NT2/D1 (cell line): ENCODE results near the gene SLC12A1.

Experiments used
- DNase-seq: peaks from one replicate; pipeline ENCODE4 v3.0.0-alpha.2; 2011; ENCODE audit warnings: low read depth, low spot score
- H3K27me3 ChIP-seq: 2 replicates; pipeline ENCODE4 v1.6.0; 2011; ENCODE audit warnings: mild to moderate bottlenecking; ENCODE audit not compliant: insufficient read length, insufficient read depth
- H3K36me3 ChIP-seq: 2 replicates; pipeline ENCODE4 v1.6.1; 2011; ENCODE audit warnings: mild to moderate bottlenecking, low read length, mixed read lengths; ENCODE audit not compliant: insufficient read depth, insufficient read length
- H3K4me1 ChIP-seq: 2 replicates; pipeline ENCODE4 v1.5.1; 2011; ENCODE audit not compliant: insufficient read depth, insufficient read length
- H3K4me3 ChIP-seq: 2 replicates; pipeline ENCODE4 v1.5.1; 2011; ENCODE audit warnings: low read depth; ENCODE audit not compliant: insufficient read length
- H3K9ac ChIP-seq: 2 replicates; pipeline ENCODE4 v1.6.0; 2011; ENCODE audit warnings: low read depth; ENCODE audit not compliant: insufficient read length
- H3K9me3 ChIP-seq: 2 replicates; pipeline ENCODE4 v1.5.1; 2011; ENCODE audit warnings: mild to moderate bottlenecking, low read length; ENCODE audit not compliant: insufficient read depth
- SUZ12 ChIP-seq: IDR thresholded peaks from 2 replicates; pipeline ENCODE4 v1.6.1; 2011; ENCODE audit not compliant: insufficient read length, insufficient read depth; ENCODE audit errors: extremely low read depth

Gene SLC12A1

GRCh38 chr15:48352474-48353072 lies 146.5 kb downstream of the SLC12A1 start:
- H3K4me3 ChIP-seq: no peak overlapping the region
- TF ChIP-seq SUZ12: no peak

More at GRCh38 chr15:48352474-48353072, 146.5 kb downstream of the SLC12A1 start:
- no peak overlapping the region for H3K9ac ChIP-seq
- no peaks in the 10 kb centered on the region for H3K27me3 ChIP-seq
- H3K36me3 ChIP-seq: no peaks in the 10 kb centered on the region
- DNase-seq: no peak
- H3K4me1 ChIP-seq: no peaks in the 10 kb centered on the region
- H3K9me3 ChIP-seq: no peaks in the 10 kb centered on the region
